ENCODE measurements around the gene EHF. TPM values are rescaled to one million over a fixed set of nuclear protein-coding genes. Genes with fewer than 3 reads are reported as not detected.

EHF gene
- polyA plus RNA-seq, 1 donor from 2014 or later = 0.17 TPM

GRCh38 chr11:34643311-34643710 is 22.4 kb downstream of the EHF start:
- Histone ChIP-seq H3K27ac (ENCODE audit: low read length) (no peak overlapping the region), H3K4me2 (ENCODE audit: low read length) (no peak overlapping the region), H3K36me3 (ENCODE audit: insufficient read depth, low read length) (no peaks in the 10 kb centered on the region), H3K4me3 (ENCODE audit: low read length) (no peak overlapping the region), H3K9me3 (ENCODE audit: low read length) (no peaks in the 10 kb centered on the region), H3K79me2 (replicated peaks; ENCODE audit: insufficient read depth, low read length) (no peaks in the 10 kb centered on the region), H3K9me2 (ENCODE audit: insufficient read depth, low read length) (no peaks in the 10 kb centered on the region), H2AFZ (ENCODE audit: low read depth, low read length) (no peak overlapping the region), H3F3A (ENCODE audit: insufficient read depth, low read length, poor library complexity, severe bottlenecking) (no peaks in the 10 kb centered on the region), H3K9ac (ENCODE audit: low read length) (no peak overlapping the region), H3K27me3 (ENCODE audit: insufficient read depth, low read depth, low read length) (no peaks in the 10 kb centered on the region), H4K20me1 (ENCODE audit: insufficient read depth) (no peaks in the 10 kb centered on the region)
- no peak for TF ChIP-seq EZH2 (IDR thresholded peaks at IDR 0.05; ENCODE audit: borderline replicate concordance, insufficient read depth, low read length, poor library complexity, severe bottlenecking)
- no peak for TF ChIP-seq TAF1 (IDR thresholded peaks at IDR 0.05; ENCODE audit: low read depth)
- TF ChIP-seq REST (IDR thresholded peaks at IDR 0.05; ENCODE audit: borderline replicate concordance) = no peak
- TF ChIP-seq CTCF (IDR thresholded peaks at IDR 0.05; ENCODE audit: poor library complexity, severe bottlenecking) = no peak
- no peak for TF ChIP-seq RAD21 (conservative IDR thresholded peaks at IDR 0.05)
- no peak for TF ChIP-seq POLR2AphosphoS5 (IDR thresholded peaks at IDR 0.05)
- TF ChIP-seq EP300 (conservative IDR thresholded peaks at IDR 0.05; ENCODE audit: poor library complexity, severe bottlenecking) = no peak
- TF ChIP-seq SMC3 (conservative IDR thresholded peaks at IDR 0.05; ENCODE audit: poor library complexity) = no peak
- no peak for TF ChIP-seq MXI1 (conservative IDR thresholded peaks at IDR 0.05; ENCODE audit: poor library complexity, severe bottlenecking)

GRCh38 chr11:34643846-34644245 is 23.0 kb downstream of the EHF start:
- no peak overlapping the region for H3K9ac ChIP-seq (ENCODE audit: low read length)
- no peak overlapping the region for H2AFZ ChIP-seq (ENCODE audit: low read depth, low read length)
- H3K4me3 ChIP-seq (ENCODE audit: low read length) = no peak overlapping the region
- H3K36me3 ChIP-seq (ENCODE audit: insufficient read depth, low read length) = no peaks in the 10 kb centered on the region
- H3K27ac ChIP-seq (ENCODE audit: low read length) = no peak overlapping the region
- no peak overlapping the region for H3K4me2 ChIP-seq (ENCODE audit: low read length)
- H3K79me2 ChIP-seq (replicated peaks; ENCODE audit: insufficient read depth, low read length) = no peaks in the 10 kb centered on the region
- H4K20me1 ChIP-seq (ENCODE audit: insufficient read depth) = no peaks in the 10 kb centered on the region
- H3K27me3 ChIP-seq (ENCODE audit: insufficient read depth, low read depth, low read length) = no peaks in the 10 kb centered on the region
- TF ChIP-seq REST (IDR thresholded peaks at IDR 0.05; ENCODE audit: borderline replicate concordance) (no peak), MXI1 (conservative IDR thresholded peaks at IDR 0.05; ENCODE audit: poor library complexity, severe bottlenecking) (no peak), EZH2 (IDR thresholded peaks at IDR 0.05; ENCODE audit: borderline replicate concordance, insufficient read depth, low read length, poor library complexity, severe bottlenecking) (no peak), SMC3 (conservative IDR thresholded peaks at IDR 0.05; ENCODE audit: poor library complexity) (no peak), RAD21 (conservative IDR thresholded peaks at IDR 0.05) (no peak)
- H3F3A ChIP-seq (ENCODE audit: insufficient read depth, low read length, poor library complexity, severe bottlenecking) = no peaks in the 10 kb centered on the region
- H3K9me3 ChIP-seq (ENCODE audit: low read length) = no peaks in the 10 kb centered on the region
- H3K9me2 ChIP-seq (ENCODE audit: insufficient read depth, low read length) = no peaks in the 10 kb centered on the region
